Glomerular visceral epithelial cell (primary cell): Measurements from ENCODE around the gene IFRD2.
A peak's percentile ranks its signal among the peaks of the same experiment; 100 is the strongest.

ENCODE experiments used
- DNase-seq: peaks from one replicate; pipeline ENCODE4 v3.0.0-alpha.2; 2016; ENCODE audit errors: extremely low spot score

Gene IFRD2, protein sequence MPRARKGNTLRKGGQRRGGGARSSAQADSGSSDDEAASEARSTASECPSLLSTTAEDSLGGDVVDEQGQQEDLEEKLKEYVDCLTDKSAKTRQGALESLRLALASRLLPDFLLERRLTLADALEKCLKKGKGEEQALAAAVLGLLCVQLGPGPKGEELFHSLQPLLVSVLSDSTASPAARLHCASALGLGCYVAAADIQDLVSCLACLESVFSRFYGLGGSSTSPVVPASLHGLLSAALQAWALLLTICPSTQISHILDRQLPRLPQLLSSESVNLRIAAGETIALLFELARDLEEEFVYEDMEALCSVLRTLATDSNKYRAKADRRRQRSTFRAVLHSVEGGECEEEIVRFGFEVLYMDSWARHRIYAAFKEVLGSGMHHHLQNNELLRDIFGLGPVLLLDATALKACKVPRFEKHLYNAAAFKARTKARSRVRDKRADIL

DNA sequence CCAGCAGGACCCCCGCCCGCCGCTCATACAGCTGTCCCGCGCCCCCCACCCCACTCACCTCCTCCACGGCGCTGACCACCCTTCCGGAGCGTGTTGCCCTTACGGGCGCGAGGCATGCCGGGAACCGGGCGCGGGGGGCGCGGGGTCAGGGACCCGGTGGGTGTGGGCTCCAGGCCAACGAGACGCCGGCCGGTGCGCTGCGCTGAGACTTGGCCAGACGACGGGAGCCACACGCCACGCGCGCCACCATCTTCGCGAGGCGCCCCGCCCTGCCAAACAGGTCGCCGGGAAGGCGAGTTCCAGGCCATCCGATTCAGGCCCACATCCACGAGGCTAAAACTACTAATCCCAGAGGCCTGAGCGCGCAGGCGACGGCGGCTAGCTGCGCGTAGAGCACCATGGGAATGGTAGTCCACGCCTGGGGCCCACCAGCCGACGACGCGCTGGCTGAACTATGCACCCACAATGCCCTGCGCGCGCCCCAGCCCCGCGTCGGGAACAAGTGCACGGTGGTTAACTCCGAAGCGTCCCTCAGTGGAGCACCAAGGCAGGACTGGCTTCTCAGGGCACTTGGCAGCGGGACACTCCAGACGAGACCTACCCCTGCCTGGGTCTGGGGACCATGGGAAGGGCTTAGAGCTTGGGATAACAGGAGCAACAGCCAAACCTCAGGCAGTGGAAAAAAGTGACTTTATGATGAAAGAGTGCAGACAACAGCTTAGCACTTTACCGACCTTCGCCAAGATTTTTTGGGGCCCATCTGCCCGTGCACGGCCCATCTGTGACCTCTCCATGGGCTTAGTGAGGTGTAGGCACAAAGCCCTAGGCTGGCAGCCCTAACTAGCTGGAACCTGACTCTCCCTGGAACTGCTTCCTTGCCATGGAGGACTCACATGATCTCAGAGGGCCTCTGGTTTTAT is at the start of gene IFRD2:
Gene IFRD2, minus strand, starts transcription at position 271 of the 920 bp plus-strand sequence. Its CDS starts 155 bp downstream, at position 116.
- peak; percentile 97 for DNase-seq

DNA sequence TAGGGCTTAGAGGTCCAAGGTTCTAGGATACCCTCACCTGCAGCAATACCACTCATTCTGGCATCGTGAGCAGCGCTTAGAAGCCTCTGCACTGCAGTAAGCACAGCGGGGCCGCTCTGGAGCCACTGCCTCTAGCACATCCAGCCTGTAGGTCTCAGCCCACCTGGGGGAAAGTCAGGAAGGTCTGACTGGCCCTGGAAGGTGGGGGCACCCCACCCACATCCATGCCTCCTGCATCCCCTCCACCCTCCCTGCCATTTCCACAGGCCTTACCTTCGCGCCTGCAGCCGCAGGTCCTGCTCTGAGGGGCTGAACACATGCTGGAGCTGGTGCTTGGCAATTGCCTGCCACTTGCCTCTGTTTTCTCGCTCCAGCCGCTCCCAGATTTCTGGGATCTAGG is 49.3 kb upstream of the IFRD2 start:
- no peak for DNase-seq

DNA sequence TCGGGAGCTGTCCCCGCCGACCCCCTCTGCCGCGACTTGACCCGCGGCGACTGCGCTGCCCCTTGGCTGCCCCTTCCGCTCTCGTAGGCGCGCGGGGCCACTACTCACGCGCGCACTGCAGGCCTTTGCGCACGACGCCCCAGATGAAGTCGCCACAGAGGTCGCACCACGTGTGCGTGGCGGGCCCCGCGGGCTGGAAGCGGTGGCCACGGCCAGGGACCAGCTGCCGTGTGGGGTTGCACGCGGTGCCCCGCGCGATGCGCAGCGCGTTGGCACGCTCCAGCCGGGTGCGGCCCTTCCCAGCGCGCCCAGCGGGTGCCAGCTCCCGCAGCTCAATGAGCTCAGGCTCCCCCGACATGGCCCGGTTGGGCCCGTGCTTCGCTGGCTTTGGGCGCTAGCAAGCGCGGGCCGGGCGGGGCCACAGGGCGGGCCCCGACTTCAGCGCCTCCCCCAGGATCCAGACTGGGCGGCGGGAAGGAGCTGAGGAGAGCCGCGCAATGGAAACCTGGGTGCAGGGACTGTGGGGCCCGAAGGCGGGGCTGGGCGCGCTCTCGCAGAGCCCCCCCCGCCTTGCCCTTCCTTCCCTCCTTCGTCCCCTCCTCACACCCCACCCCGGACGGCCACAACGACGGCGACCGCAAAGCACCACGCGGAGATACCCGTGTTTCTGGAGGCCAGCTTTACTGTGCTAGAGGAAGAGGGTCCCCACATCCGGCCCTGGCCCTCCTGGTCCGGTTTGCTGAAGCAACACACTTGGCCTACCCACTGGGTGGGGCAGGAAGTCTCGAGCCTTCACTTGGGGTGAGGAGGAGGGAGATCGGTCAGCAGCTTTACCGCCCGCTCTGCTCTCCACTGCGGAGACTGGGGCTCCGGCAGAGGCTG is 48.5 kb upstream of the IFRD2 start, which contains the start of gene RASSF1:
Gene RASSF1, minus strand, starts transcription at position 389 of the 882 bp plus-strand sequence. Its CDS starts 31 bp downstream, at position 358.
- no peak for DNase-seq

DNA sequence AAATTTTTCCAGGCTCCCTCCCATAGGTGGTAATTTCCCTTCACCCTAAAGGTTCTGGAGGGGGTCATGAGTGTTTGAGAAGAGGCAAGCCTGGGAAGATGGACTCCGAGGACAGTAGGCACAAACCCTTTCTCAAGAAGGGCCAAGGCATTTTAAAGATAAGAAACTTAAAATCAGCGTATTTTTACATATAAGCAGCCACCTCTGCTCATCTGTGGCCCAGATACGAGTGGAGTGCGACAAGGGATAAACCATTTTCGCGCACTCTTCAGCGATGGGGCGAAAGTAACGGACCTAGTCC is 47.9 kb upstream of the IFRD2 start:
- no peak for DNase-seq

DNA sequence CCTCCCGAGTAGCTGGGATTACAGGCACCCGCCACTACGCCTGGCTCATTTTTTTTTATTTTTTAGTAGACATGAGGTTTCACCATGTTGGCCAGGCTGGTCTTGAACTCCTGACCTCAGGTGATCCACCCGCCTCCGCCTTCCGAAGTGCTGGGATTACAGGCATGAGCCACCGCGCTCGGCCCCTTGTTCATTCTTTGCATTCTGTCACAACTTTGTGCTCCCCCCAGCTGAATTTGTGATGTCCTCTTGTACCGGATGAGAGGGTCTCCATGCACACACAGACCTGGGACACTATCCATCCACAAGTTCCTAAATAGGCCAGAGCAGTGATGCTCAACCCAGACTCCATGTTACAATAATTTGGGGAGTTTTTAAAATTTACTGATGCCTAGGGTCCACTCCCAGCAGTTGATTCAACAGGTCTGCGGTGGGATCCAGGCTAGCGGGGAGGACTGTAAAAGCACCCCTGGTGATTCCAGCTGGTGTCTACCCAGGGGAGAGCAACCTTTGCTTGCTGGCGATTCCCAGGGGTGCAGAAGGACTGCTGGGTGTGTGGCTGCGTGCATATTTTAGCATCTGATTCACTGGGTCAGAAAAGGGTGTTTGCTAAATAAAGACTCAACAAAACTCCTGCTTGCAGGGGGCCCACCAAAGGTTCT is 47.4 kb upstream of the IFRD2 start:
- no peak for DNase-seq

DNA sequence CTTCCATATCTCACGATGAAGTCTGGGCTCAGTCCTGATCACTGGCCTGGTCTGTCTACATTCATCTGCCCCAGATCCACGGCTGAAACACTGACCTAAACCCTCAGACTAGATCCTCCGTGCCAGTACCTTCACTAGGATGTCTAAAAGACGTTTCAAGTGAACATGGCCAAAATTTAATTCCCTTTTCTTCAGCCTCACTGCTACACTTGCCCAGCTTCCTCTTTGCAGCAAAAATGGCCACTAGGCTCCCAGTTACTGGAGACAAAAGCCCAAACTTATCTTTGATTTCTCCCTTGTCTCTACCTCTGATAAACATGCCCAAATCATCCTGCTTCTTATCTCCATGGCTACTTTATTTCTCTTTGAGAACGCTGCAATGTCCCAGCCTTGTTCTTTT is 46.7 kb upstream of the IFRD2 start:
- no peak for DNase-seq

DNA sequence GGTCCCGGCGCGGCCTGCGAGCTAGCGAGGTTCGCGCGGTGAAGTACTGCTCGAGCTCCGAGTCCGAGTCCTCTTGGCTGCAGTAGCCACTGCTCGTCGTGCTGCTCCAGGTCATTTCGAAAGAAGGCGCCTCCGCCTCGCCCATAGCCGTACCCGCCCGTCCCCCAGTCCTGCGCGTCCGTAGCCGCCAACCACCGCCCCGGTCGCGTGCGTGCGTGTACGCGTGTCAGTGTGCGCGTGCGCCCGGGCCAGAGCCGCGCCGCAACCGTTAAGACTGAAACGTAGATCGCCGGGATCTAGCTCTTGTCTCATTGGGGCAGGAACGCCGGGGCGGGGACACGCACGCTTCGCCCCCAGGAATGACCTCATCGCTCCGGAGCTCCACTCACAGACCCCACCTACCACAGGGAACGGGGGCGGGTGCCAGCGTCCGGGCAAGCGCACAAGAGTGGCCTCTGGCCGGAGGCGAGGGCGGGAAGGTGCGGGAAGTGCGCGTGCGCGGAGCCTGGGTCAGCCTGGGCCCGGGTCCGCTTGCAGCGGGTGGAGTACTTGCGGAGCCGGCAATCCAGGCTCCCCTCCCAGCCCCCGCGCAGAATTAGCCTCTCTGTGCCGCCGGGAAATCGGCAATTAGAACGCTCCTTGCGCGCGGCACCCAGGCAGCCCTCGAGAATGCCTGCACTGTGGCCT is 45.1 kb upstream of the IFRD2 start:
- peak; percentile 99 for DNase-seq

DNA sequence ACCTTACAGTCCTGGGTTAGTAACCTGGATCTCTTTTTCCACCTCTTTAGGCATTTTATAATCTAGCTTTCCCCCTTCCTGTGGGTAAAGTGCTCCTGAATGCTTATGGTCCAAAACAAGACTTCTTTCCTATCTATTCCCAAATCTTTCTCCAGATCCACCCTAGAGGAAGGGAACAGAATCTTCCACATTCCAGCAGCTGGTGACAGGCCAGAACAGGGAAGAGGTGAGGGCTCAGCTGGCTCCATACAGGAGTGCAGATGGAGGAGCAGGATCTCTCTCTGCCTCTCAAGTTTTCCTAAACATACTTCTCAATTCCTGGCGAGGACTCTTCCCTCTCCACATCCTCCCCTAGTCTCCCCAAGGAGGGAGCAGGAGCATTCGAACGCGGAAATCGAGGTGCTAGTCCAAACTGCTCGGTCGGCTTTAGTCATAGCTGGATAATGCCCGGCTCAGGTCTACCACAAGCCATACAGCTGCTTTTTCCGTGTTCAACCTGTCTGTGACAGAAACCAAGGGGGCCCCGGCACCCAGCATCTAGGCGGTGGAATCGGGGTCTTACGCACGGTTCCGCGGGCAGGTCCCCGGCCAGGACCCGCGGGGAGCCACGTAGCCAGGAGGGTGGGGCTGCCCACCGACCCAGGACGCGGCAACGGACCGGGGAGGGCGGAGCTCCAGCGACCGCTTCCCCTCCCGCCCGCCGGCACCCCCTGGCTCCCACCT is 44.4 kb upstream of the IFRD2 start:
- no peak for DNase-seq

DNA sequence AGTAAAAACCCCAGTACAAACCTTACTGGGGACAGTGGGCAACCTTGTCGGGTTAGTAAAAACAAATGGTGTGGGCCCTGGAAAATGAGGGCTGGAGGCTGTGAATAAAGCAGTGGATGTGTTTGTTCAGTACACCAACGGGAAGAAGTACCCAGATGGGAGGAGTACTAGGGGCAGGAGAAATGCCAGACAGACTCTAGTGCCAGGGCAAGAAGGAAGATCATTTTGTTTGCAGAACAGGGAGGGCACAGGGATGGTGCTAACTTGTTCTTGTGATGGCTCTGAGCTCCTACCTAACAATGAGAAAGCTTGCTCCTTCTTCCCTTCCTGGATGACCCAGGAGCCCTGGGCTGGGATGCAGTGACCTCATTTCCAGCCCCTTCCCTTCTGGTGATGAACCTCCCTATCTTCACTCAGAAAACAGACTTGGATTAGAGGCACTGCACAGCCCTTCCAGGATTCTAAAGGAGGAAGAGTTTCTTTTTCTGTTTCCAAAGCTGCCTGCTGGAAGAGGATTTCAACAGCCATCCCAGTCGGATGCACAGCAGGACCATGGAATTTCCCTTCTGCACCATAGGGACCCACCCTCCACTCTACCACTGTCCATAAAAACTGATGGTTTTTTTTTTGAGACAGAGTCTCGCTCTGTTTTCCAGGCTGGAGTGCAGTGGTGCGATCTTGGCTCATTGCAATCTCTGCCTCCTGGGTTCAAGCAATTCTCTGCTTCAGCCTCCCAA is 42.3 kb upstream of the IFRD2 start:
- no peak for DNase-seq

DNA sequence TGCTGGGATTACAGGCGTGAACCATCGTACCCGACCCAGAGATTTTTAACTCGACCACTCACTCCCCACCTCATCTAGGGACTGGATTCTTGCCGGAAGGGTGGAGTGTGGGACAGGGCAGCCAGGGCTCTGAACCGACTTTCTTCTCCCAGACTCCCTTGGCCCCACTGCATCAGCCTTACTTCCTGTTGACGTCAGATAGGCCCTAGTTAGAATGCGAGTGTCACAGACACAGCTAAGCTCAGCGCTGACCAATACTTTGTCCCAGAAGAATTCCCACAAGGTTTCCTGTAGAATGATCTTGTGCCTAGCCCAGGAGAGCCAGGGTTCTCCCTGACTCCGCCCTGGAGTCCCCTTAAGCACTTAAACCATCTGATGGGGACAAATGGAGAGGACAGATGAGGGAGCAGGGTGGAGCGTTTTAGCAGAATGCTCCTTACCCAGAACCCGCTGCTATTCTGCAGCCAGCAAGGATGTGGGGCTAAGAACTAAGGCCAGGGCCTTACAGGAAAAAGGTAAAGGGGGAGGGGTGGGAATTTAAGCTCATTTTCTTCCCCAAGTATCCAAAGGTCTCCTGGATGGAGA is 41.6 kb upstream of the IFRD2 start:
- DNase-seq: no peak

DNA sequence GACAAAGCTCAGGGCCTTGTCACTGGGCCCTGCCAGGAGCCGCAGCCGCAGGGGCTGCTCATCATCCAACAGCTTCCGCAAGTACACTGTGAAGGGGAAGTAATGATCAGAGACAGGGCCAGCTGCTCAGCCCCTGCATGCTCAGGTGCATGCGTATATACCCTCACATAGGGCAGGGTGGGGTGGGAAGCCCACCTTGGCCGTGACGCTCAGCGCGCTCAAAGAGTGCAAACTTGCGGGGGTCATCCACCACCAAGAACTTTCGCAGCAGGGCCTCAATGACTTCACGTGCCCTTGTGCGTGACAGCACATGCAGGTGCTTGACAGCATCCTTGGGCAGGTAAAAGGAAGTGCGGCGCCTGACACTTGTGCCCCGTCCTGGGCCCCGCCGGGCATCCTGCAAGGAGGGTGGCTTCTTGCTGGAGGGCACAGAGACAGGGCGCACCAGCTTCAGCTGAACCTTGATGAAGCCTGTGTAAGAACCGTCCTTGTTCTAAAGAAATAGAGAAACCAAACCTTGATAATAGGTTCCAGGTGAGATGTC is 39.2 kb upstream of the IFRD2 start:
- DNase-seq: no peak

DNA sequence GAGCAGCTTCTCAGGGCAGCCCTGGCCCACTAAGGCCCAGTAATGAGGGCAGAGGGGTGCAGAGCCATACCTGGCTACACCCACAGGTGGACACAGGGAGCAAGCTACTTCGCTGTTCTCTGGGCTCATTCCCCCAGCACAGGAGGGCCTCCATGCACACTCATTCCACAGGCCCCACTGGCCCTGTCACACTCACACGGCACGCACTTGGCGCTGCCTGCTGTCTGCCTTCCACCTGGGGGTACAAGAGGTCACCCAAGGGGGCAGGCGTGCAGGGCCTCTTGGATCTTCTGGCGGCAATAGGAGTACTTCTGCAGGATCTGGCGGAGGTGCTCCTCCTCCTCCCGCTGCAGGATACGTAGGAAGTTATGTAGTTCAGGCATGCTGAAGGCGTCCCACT is 38.1 kb upstream of the IFRD2 start:
- no peak for DNase-seq

DNA sequence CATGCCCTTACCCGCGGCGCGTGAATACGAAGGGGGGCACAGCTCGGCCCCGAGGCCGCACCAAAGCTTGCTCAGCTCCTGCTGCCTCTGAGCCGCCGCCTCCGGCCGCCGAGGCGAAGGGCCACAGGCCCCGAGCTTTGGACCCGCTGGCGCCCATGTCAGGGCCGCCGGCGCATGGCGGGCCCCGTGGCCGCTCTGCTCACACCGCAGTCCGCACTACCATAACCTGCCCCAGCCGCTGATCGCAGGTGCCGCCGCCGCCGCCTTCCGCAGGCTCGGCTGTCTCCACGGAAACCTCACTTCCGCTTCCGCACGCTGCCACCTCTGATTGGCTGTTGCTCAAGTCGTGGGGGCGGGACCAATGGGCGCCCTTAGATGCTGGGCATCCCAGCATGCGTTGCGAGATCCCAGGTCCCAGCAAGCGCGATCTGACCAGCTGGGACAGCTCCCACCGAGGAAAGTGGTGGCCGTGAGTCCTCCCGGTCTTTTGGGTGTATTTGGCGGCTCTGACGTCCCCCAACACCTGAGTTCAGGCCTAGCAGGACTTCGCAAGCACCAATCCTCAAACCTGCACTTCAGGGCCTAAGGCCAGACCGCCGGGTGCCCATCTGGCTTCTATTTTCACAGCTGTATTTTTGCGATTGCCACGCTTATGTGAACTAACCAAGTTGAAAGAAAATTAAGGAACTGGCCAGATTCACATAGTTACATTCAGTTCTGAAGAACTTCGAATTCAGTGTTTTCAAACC is 35.9 kb upstream of the IFRD2 start, which contains the start of gene TUSC2:
Gene TUSC2, minus strand, starts transcription at position 281 of the 749 bp plus-strand sequence. Its CDS starts 124 bp downstream, at position 157.
- DNase-seq: peak; percentile 96

DNA sequence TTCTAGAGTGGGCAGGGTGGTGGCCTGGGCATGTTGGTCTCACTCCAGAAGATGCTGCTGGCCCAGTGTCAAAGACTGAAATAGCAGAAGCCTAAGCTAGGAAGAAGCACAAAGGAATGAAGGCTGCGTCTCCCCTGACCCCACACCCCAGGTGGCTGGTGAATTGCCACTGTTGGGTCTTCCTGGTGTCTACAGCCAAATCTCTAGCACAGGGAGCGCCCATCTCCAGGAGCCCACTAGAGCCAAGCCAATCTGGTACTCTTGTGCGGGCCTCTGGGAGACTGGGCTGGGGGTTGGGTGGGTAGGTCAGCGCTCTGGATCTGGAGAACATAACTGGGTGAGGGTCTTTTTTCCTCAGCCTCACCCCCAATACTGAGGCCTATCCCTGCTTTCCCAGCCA is 34.9 kb upstream of the IFRD2 start:
- DNase-seq: no peak

DNA sequence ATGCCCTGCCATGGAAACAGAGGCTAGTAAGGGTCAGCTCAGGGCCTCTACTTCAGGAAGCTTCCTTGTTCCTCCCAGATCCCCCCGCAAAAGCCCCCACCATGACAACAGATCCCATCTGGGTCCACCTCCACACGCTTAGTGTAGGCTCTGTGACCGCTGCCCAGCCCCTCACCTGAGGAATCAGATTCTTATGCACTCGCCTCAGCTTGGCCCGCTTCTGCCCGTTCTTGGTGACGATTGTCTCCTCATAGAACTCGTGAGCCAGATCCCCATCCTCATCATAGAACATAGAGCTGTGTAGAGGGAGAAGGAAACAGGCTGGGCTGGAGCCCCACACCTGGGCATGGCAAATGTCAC is 33.9 kb upstream of the IFRD2 start:
- no peak for DNase-seq

DNA sequence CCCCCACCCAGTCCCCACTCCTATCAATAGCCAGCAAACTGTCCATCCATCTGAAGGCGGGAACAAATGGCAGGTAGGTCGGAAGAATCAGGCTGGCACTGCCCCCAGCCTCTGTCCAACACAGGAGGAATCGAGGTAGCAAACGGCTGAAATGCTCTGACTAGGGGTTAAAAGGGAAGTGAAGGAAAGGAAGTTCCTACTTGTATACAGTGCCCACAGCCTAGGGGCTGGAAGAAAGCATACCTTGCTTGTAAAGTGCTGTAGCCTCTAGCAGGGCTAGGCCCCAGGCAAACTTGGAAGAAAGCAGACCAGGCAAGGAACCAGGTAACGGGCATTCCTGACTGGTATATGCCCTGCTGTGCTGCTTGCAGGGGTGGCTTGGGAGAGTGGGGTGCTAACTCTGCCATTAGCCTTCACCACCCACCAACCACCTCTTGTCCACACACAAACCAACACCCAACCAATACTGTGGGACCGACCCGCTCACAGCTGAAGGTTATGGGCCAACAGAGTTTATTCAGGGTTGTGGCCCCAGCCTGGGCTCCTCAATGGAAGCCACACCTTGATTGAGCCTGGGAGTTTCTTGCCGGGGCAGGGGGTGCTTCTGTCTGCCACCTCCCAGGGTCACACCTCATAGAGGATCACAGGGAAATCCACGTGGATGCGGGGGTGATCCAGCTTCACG is 33.4 kb upstream of the IFRD2 start:
- DNase-seq: no peak

DNA sequence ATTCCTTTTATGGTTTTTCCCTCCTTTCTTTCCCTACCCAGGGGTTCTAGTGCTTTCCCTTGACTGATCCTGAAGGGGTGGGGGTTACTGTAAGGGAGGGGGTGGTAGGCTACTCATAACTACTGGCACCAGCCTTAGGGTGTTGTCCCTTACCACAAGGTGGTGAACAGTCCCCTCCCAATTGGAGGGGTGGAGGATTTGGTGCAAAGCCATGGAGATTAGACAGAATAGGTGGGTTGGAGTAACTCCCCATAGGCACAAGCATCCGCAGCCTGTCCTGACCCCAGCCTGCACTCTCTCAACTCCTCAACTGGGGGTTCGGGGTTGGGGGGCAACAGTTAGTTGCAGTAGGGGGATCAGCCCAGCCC is 32.9 kb upstream of the IFRD2 start:
- no peak for DNase-seq
